HG03457 (cell line): ENCODE data around the gene CDKL4.
"Not testable (repeated sequence)": the region's sequence is repeated elsewhere in the genome, so short reads cannot be mapped to it uniquely, and the experiment has no call there.

Experiments
- ATAC-seq: cut with Tn5 transposase; IDR thresholded peaks from one replicate; pipeline ENCODE4 v1.9.1; 2021; ENCODE audit warnings: moderate number of reproducible peaks; ENCODE audit not compliant: unreplicated experiment

Gene CDKL4

GRCh38 chr2:39144416-39144815 lies 99.4 kb downstream of the CDKL4 start:
- ATAC-seq = no peak

DNA sequence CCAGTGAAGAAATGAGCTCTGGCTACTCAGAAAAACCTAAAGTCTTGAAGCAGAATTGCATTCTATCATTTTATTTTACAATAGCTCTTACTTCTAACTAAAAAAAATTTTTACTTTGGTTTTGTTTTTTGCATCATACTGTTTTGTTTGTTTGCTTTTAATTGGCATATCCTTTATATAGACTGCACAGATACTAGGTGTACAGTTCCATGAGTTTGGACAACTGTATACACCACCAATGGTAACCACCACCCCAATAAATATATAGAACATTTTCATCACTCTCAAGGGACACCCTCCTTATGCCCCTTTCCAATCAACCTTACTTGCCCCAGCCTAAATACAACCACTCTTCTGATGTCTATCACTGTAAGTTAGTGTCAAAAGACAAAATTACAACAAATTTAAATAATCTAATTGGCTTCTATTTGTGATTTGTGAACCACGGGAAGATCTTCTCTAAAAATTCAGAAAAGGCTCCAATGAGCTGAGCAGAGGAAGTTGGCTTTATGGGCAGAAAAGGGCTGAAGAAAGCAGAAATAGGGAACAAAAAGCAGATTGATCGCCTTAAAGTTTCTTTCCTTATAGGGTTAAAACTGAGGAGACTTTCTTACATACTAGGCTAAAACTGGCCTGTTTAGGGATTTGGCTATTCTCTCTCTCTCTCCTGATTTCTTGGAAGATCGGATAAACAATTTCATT lies 100.7 kb downstream of the CDKL4 start:
- no peak for ATAC-seq

DNA sequence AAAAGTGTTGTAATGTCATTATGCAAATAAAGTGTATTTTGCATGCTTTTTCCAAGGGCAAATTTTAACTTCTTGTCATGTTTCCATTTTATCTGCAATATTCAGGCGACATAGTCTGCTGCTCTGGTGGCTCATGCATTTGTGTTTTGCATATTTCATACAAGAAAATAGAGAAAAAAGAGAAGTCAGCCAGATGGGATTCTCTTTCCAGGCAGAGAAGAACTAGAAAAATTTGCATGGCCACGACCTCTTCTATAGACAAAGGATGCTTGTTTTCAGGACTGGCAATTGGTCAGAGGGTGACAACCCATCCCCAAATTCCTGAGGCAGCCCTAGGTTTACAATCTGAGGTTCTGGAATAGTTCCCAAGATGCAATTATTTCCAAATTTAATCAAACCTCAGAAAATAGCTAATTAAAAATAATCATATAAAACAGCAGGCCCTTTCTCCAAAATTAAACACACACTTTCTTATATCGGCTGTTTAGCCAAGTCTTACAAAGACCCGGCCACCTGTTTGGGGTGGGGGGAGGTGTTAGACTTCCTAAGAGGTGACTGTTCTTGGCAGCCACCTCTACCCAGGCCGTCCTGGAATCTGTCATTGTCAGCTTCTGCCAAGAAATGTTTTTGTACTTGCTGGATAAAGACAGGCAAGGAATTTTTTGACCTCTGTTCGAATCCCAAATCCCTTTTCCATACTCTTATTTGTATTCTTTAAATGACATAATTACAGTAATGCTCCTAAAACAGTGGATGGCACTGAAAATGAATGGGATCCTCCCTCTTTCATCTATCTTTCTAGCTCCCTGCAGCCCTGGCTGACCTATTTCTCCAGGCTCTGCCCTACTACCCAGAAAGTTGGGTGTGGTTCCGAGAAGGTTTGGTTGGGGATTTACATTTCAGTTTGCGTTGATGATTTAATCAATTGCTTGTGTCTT lies 102.2 kb downstream of the CDKL4 start:
- ATAC-seq = no peak

- not testable (repeated sequence) for ATAC-seq
Measured at GRCh38 chr2:39140948-39141333, 102.8 kb downstream of the CDKL4 start.

DNA sequence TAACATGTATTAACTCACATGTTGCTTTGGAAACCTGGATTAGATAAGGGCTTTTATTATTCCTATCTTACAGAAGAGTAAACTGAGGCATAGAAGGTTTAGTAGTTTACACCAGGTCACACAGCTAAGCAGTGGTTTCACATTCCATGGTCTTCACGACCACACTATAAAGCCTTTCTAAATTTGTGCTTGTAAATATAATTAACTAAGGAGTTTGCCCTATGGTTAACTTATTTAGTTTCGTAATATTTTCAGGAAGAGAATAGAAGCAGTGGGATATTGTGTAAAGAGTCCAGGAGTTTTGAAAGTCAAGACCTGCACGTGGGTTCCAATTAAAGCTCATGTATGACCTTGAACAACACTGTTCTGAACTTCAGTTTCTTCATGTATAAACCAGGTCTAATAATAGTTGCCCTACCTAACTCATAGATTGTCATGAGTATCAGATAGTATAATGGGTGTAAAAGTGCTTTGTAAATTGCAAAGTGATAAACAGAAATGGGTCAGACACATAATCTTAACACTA lies 103.4 kb downstream of the CDKL4 start:
- ATAC-seq = no peak

GRCh38 chr2:39139511-39140237 lies 104.1 kb downstream of the CDKL4 start:
- ATAC-seq = no peak

DNA sequence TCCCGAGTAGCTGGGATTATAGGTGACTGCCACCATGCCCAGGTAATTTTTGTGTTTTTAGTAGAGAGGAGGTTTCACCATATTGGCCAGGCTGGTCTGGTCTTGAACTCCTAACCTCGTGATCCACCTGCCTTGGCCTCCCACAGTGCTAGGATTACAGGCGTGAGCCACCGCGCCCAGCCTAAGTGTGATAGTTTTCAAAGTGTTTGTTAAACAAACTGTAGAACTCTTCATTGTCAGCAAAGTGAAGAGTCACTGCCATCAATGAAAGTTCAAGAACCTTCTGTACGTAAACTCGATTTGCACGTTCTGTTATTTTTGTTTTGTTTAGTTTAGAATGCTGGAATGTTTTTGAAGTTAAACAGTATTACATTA lies 104.9 kb downstream of the CDKL4 start:
- ATAC-seq = no peak

GRCh38 chr2:39138187-39138836 lies 105.5 kb downstream of the CDKL4 start:
- not testable (repeated sequence) for ATAC-seq

- ATAC-seq = no peak
Measured at GRCh38 chr2:39136799-39137198, 107.0 kb downstream of the CDKL4 start.

GRCh38 chr2:39135690-39136259 lies 108.0 kb downstream of the CDKL4 start:
- ATAC-seq = no peak

GRCh38 chr2:39133215-39133851 lies 110.4 kb downstream of the CDKL4 start:
- no peak for ATAC-seq

- peak; percentile 32 for ATAC-seq
Measured at GRCh38 chr2:39128919-39129391, 114.8 kb downstream of the CDKL4 start.

DNA sequence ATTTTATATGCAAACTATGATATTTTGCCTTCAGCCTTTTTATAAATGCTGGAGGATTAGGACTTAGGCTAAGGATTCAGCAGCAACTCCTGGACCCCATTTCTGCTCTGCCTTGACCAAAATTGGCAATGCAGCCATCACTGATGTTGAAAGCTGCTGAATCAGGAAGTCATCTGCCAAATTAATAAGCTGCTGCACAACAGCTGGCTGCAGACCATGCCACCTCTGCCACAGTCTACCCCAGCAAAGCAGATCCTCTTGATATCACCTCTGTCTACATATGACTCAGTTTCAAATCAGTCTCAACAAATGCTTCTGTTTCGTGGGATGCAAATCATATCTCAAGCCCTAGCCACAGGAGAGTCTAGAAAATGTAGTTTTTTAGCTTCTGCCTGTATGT lies 115.8 kb downstream of the CDKL4 start:
- peak; percentile 44 for ATAC-seq
